Activated T-helper 2 cell treated with anti-CD3 and anti-CD28 coated beads, Interferon-gamma antibody, Interleukin-2, Interleukin-4, amounts not matched to agents 10 μg/mL and 5 μg/mL and 100 μg/mL, durations not matched to agents 14 hours and 24 hours and 36 hours (primary cell): ENCODE data around the gene FGD2. TPM values are rescaled to one million over a fixed set of nuclear protein-coding genes. Genes with fewer than 3 reads are reported as not detected.

Experiments used
- DNase-seq: peaks from one replicate; pipeline ENCODE4 v3.0.0; 2021; ENCODE audit warnings: low spot score
- H3K27ac Mint-ChIP-seq: one replicate; pipeline ENCODE4 v1.8.0; 2021; ENCODE audit warnings: mixed read lengths
- H3K27me3 Mint-ChIP-seq: one replicate; pipeline ENCODE4 v1.8.0; 2021; ENCODE audit warnings: low read depth, mixed read lengths
- H3K36me3 Mint-ChIP-seq: one replicate; pipeline ENCODE4 v1.8.0; 2021; ENCODE audit warnings: low read depth, mixed read lengths
- H3K4me1 Mint-ChIP-seq: one replicate; pipeline ENCODE4 v1.8.0; 2021; ENCODE audit warnings: low read depth, mixed read lengths
- H3K4me3 Mint-ChIP-seq: one replicate; pipeline ENCODE4 v1.8.0; 2021; ENCODE audit warnings: low read depth, mild to moderate bottlenecking, moderate library complexity, mixed read lengths
- H3K9me3 Mint-ChIP-seq: one replicate; pipeline ENCODE4 v1.8.0; 2021; ENCODE audit warnings: mixed read lengths
- intact Hi-C: fragments of 100-400 bp; cut with micrococcal nuclease; formaldehyde crosslinking; loops from one replicate; pipeline ENCODE4 v1.15.1; 2023
- total RNA-seq: library from RNA; stranded (reverse); gene quantifications from 2 replicates; pipeline ENCODE4 v1.2.3, GENCODE V29; 2022

Gene FGD2
- total RNA-seq, 1 donor from 2014 or later: 0.64 TPM

DNA sequence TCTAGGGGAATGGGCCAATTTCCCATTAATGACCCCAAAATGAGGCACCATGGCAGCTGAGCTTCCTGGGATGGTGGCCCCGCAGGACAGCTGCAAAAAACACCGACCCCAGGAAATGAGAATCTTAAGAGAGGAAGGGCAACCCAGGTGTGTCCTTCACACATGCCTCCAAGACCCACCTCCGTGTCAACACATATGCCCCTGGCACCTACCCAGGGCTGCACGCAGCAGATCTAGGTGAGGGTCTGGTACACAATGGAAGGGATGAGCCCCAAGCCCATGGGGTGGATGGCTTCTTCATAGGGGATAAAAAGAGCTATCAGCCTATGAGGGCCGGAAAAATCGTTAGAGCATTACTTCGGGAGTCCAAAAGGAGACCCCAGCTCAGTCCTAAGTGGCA is 28.9 kb upstream of the FGD2 start:
- no peak overlapping the region for H3K4me3 Mint-ChIP-seq
- no peak for DNase-seq
- H3K27ac Mint-ChIP-seq: no peak overlapping the region
- no peaks in the 10 kb centered on the region for H3K27me3 Mint-ChIP-seq
- H3K36me3 Mint-ChIP-seq: peaks cover 85% of the 10 kb centered on the region
- peaks cover 14% of the 10 kb centered on the region for H3K4me1 Mint-ChIP-seq
- no peaks in the 10 kb centered on the region for H3K9me3 Mint-ChIP-seq
- intact Hi-C loops: no loop called here

DNA sequence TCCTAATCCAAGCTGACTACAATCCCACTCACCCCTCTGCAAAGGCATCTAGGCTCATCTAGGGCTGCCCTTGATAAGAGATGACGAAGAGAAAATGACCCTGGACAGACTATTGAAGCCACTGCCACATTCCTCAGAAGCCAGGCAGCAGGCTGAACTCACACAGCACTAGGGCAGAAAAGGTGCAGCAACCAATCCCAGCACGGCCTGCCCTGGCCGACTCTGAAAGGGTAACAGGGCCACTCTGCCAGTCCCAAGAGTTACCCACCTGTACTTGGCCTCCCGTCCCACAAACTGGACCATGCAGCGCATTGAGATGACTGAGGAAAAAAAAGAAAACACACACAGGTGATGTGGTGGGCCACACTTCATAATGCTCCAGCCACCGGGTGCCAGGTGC is 28.5 kb upstream of the FGD2 start:
- H3K36me3 Mint-ChIP-seq: peaks cover 85% of the 10 kb centered on the region
- H3K27ac Mint-ChIP-seq: no peak overlapping the region
- H3K27me3 Mint-ChIP-seq: no peaks in the 10 kb centered on the region
- no peak overlapping the region for H3K4me3 Mint-ChIP-seq
- H3K4me1 Mint-ChIP-seq: peaks cover 18% of the 10 kb centered on the region
- intact Hi-C loops: no loop called here
- no peaks in the 10 kb centered on the region for H3K9me3 Mint-ChIP-seq
- DNase-seq: no peak

DNA sequence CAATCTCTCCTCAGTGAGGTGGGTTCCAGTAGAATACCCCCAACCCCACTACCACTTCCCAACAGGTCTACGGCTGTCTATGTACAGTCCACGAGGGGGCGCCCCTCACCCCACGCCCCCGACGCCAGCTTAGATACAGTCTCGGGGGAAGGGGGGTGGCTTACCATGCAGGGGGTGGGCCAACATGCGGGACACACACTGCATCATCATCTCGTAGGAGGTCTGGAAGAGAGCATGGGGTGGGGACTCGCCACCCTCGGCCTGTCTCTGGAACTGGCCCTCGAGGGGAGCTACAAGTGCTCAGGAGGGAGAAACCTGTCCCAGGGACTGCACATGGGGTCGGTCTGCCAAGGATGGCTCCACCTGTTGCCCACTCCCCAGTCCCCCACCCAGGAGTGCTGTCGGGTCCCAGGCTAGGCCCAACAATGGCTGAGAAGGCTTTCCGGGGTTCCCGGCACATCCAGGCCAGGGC is 27.9 kb upstream of the FGD2 start:
- no peak overlapping the region for H3K27ac Mint-ChIP-seq
- no peak overlapping the region for H3K4me3 Mint-ChIP-seq
- no peaks in the 10 kb centered on the region for H3K27me3 Mint-ChIP-seq
- peaks cover 20% of the 10 kb centered on the region for H3K4me1 Mint-ChIP-seq
- no peak for DNase-seq
- no peaks in the 10 kb centered on the region for H3K9me3 Mint-ChIP-seq
- intact Hi-C loops: no loop called here
- peaks cover 82% of the 10 kb centered on the region for H3K36me3 Mint-ChIP-seq

DNA sequence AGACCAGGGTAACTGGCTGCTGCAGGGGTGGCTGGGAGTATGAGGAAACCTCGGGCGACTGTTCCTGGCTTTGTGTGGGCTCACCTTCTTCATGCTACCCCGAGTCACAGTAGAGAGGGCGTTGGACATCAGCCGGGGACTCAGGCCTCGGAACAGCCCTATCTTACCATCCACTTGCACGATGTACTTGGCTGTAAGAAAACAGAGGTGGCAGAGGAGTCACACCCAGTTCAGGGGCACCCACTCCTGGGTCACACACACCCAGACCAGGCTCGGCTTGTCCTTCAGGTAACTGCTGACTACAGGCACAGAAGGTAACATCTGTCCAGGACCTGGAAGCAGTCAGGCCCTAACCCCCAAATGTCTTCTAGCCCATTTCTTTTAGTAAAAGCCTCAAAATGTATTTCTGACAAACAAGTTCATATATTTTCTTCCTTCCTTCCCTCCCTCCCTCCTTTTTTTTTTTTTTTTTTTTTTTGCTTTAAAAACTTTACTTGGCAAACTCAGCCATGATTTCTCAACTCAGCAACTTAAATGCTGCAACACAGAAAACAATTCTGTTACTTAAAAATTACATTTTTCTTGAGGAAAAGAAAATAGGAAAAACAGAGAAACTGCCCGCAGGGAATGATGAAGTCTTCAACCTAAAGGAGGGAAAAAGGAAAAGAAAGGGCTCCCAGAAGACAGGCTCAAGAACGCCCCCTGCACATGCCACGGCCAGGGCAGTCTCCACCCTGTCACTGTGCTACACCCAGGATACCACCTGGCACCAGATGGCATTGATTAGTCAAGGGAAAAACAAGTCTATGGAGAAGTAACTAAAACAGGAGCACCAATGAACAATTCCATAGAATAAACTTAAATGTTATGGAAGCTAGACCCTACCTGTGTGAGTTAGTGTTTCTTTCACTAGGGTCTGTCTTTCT is 26.8 kb upstream of the FGD2 start:
- Mint-ChIP-seq H3K27me3 (no peaks in the 10 kb centered on the region), H3K4me1 (peaks cover 20% of the 10 kb centered on the region), H3K4me3 (no peak overlapping the region), H3K9me3 (no peaks in the 10 kb centered on the region), H3K36me3 (peaks cover 71% of the 10 kb centered on the region), H3K27ac (no peak overlapping the region)
- intact Hi-C loops: no loop called here
- no peak for DNase-seq

DNA sequence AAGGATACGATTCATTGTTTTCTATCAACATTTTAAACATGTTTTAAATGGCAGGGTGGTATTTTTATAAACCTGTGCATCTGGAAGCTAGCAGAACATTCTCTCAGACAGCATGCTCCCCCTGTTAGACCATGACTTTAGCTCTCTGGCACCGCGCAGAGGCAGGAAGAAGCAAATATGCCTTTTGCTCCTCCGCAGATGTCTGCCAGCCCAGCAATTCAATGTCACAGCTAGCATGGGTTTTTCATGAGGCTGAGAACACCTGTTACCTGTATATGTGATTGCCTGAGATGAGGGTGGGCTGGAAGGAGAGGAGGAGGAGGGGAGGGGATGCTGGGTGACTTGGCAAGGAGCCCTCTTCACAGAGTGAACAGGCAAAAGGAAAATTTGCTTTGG is 26.1 kb upstream of the FGD2 start:
- peak; percentile 22 for DNase-seq
- intact Hi-C loops: no loop called here
- peak overlapping the region; percentile 28 for H3K27ac Mint-ChIP-seq
- no peak overlapping the region for H3K4me3 Mint-ChIP-seq
- no peaks in the 10 kb centered on the region for H3K27me3 Mint-ChIP-seq
- peaks cover 64% of the 10 kb centered on the region for H3K36me3 Mint-ChIP-seq
- peaks cover 20% of the 10 kb centered on the region for H3K4me1 Mint-ChIP-seq
- H3K9me3 Mint-ChIP-seq: no peaks in the 10 kb centered on the region

DNA sequence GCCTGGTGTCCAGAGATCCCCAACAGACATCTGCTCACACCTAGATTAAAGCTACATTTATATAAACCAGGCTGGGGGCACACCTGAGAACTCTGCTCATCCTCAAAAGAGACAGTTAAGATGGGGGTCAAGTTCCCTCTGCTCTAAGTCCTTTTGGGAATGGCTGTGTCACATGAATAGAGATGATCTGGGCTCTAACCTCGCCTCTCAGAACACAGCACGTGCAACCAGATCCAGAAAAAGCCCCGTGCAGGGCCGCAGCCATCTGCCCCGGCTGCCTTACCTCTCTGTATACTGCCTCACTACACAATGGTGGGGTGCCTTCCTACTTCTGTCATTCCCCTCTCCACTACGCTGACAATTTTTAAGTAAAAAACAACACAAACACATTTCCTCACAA is 25.3 kb upstream of the FGD2 start:
- H3K9me3 Mint-ChIP-seq: no peaks in the 10 kb centered on the region
- H3K27me3 Mint-ChIP-seq: no peaks in the 10 kb centered on the region
- intact Hi-C loops: no loop called here
- no peak for DNase-seq
- no peak overlapping the region for H3K4me3 Mint-ChIP-seq
- no peak overlapping the region for H3K27ac Mint-ChIP-seq
- H3K4me1 Mint-ChIP-seq: peaks cover 20% of the 10 kb centered on the region
- peaks cover 57% of the 10 kb centered on the region for H3K36me3 Mint-ChIP-seq

DNA sequence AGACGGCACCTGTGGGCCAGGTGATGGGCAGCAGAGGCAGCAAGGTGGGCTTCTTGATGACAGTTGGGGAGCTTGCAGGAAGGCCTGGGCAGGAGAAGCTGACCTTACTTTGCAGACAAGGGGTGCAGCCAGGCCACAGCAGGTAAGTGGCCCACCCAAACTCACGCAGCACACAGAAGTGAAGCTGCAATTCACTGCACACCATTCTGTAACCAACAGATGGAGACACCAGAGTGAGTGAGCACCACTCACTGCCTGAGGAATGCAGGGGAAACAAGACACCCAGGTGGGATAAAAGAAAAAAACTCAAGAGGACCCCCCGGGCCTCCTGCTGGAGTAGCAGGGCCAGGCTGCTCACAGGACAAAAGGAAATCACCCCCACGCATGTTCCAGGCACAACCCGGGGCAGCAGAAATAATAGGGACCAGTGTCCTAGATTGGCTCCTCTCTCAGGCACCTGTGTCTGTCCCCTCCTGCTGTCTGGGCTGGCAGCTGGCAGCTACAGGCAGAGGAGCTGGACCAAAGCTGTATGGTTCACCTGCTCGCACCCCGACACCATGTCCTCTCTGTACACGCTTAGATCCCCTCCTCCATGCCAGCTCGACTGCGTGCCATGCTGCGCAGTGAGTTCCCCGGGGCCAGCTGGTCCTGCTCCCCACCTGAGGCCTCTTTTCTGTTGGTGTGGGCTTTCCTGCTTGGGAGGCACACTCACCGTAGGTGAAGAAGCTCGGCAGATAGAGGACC is 24.4 kb upstream of the FGD2 start:
- Mint-ChIP-seq H3K4me3 (no peak overlapping the region), H3K36me3 (peaks cover 48% of the 10 kb centered on the region), H3K27me3 (no peaks in the 10 kb centered on the region), H3K9me3 (no peaks in the 10 kb centered on the region), H3K4me1 (peaks cover 20% of the 10 kb centered on the region), H3K27ac (no peak overlapping the region)
- no peak for DNase-seq
- intact Hi-C loops: no loop called here

DNA sequence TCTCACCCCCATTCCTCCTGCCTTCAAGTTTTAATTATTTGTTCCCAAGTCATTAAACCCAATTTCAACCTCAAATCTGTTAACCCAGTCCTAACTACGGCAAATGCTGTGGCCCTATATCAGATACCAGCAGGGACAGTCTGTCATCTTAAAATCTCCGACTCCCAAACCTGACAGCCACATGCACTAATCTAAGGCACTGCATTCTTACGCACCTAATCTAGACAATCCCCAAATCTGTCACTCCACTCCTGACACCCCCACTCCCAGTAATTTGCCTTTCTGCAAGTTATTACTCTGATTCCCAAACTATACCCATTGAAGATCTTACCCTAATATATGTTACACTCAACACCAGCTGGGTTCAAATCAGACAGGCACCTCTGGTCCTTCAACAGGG is 21.9 kb upstream of the FGD2 start:
- Mint-ChIP-seq H3K4me1 (peaks cover 27% of the 10 kb centered on the region), H3K9me3 (no peaks in the 10 kb centered on the region), H3K36me3 (peaks cover 25% of the 10 kb centered on the region), H3K27ac (no peak overlapping the region), H3K27me3 (no peaks in the 10 kb centered on the region), H3K4me3 (no peak overlapping the region)
- DNase-seq: no peak
- intact Hi-C loops: no loop called here

DNA sequence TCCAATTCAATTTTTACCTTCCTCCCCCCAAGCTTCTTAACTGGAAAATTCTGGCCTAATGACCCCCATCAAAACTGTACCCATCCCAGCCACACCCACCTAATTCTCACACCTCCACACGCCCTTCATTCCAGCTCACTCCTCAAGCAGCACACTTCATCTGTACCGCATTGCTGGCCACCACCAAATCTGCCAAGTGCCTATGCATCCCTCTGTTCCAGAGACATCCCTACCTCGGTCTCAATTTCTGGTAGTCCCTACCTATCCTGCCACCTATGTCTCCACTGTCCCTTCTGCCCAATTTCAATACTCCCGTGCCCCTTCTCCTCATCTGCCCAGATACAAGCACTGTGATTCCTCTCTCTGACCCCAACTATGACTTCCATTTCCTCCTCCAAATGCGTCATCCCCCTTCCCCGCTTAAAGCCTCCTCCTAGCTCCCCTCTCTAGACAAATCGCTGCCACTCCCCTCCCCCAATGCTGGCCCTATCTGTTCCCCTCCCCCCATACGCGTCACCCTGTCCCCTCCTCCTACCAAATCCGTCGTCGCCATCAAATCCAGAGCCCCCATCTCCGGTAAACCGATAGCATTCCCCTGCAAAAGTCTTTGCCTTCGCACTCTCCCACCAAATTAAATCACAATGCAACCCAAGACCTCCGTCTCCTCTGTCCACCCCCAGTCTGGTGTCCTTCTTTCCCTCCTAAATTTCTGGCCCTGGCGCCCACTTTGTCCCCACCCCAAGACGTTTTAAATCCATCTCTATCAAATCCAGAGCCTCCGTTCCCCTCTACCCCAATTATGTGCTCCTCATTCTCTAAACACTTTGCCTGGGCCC is 20.7 kb upstream of the FGD2 start:
- H3K4me3 Mint-ChIP-seq: no peak overlapping the region
- H3K27me3 Mint-ChIP-seq: peaks cover 3% of the 10 kb centered on the region
- DNase-seq: peak; percentile 32
- H3K9me3 Mint-ChIP-seq: no peaks in the 10 kb centered on the region
- H3K4me1 Mint-ChIP-seq: peaks cover 23% of the 10 kb centered on the region
- H3K36me3 Mint-ChIP-seq: peaks cover 13% of the 10 kb centered on the region
- intact Hi-C loops: loop anchor here (5.0 kb wide), 1 partner anchor 97 kb away; the partner anchor contains the start of gene C6orf89
- no peak overlapping the region for H3K27ac Mint-ChIP-seq

DNA sequence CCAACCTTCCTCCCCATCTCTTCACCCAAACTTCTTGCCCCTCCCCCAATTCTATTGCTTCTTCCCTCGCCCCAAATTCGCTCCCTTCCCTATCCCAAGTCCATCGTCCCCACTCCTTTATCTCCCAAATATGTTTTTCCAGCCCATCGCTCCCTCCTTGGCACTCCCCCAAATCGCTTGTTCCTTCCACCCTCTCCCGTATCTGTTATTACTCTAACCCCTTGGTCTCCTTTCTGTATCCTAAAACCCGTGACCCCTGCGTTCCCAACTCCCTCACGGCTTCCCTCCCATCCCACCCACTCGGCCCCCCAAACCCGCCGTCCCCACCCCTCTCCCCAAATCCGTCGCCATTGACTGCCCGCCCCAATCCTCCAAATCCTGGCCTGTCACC is 20.0 kb upstream of the FGD2 start:
- no peak overlapping the region for H3K4me3 Mint-ChIP-seq
- peaks cover 10% of the 10 kb centered on the region for H3K36me3 Mint-ChIP-seq
- DNase-seq: no peak
- intact Hi-C loops: loop anchor here (5.0 kb wide), 1 partner anchor 98 kb away; the partner anchor contains the start of gene C6orf89
- H3K4me1 Mint-ChIP-seq: peaks cover 21% of the 10 kb centered on the region
- no peak overlapping the region for H3K27ac Mint-ChIP-seq
- H3K27me3 Mint-ChIP-seq: peaks cover 3% of the 10 kb centered on the region
- no peaks in the 10 kb centered on the region for H3K9me3 Mint-ChIP-seq

DNA sequence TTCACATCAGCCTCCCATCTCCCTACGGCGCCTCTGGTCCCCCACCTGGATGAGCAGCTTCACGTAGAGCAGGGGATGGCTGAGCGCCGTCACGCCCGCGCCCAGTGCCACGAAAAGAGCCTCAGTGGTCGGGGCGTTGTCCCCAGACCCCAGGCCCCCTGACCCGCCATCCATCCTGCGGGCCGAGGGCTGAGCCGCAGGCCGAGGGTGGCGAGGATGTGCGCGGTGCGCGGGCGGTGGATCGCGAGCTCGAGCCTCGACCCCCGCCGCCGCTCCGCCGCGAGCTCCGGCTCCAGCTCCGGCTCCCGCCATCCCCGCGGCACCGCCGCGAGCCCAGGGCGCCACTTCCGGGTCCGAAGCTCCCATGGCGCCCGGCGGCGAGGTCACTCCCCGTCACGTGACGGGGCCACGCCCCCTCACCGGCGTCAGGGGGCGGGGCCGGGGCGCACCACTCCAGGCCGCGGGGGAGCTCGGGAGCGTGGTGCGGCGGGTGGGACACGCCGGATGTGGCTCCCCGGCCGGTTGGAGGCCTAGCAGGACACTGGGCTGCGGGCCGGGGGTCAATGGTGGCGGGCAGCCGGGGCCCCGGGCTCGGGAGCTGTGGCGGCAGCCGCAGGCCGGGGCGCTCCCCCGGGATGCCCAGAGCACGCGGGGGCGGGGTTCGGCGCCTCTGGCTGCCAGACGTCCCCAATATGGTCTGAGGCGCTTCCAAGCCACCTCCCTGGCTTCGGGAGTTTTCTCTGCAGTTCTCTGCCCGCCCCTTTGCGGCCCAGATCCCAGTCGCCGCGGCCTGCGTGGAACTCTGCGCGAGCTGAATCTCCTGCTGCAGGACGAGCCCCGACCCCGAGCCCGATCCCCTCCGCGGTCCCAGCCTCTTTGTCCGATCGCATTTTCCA is 19.4 kb upstream of the FGD2 start, which contains the start of gene MTCH1:
MTCH1 (minus strand) TSS at position 389 of the 896 bp plus-strand sequence; CDS start at position 366, 23 bp downstream.
- Mint-ChIP-seq H3K27me3 (peaks cover 7% of the 10 kb centered on the region), H3K9me3 (no peaks in the 10 kb centered on the region), H3K36me3 (peaks cover 7% of the 10 kb centered on the region), H3K4me1 (peaks cover 16% of the 10 kb centered on the region), H3K4me3 (peak within 1 kb of the TSS; percentile 98), H3K27ac (peak within 1 kb of the TSS; percentile 96)
- intact Hi-C loops: loop anchor here (1.0 to 5.0 kb wide), 2 partner anchors 74 to 99 kb away; partner anchors contain the start of gene C6orf89
- DNase-seq: peak; percentile 86
